Stimulated activated CD4-positive, alpha-beta T cell treated with anti-CD3 and anti-CD28 coated beads, TNF-alpha, amount 100 ng/mL, for 24 hours (primary cell): ENCODE data around the gene OR11G2.
"Not testable (repeated sequence)": the region's sequence is repeated elsewhere in the genome, so short reads cannot be mapped to it uniquely, and the experiment has no call there.

Experiments
- DNase-seq, 3 experiments: peaks; one replicate each; pipeline ENCODE4 v3.0.0-alpha.2; 2020; ENCODE audit warnings: low read depth in 3 of 3

Gene OR11G2

GRCh38 chr14:20190596-20190995 lies at the start of gene OR11G2:
Gene OR11G2 (plus strand): TSS chr14:20190896. CDS start chr14:20197438, 6,542 bp downstream.
- DNase-seq = no peak

GRCh38 chr14:20143911-20144310 lies 46.8 kb upstream of the OR11G2 start:
- no peak for DNase-seq

DNA sequence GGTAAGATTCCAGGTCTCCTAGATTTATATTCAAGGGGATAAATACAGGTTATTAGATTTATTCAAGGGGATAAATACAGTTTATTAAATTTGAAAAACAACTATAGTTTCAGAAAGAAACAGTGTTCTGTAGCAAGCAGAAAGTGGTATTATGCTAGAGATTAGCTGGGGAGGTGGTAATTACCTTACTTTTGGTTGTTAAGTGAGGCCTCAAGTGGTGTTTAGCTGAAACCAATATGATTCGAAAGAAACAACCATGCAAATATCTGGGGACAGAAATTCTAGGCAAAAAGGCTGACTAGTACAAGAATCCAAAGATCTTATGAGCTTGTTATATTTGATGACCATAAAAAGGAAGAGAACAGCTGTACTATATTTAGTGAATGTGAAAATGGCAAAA lies 45.9 kb upstream of the OR11G2 start:
- no peak for DNase-seq

- no peak for DNase-seq
These were observed 26.2 kb upstream of the OR11G2 start for GRCh38 chr14:20164462-20164861.

DNA sequence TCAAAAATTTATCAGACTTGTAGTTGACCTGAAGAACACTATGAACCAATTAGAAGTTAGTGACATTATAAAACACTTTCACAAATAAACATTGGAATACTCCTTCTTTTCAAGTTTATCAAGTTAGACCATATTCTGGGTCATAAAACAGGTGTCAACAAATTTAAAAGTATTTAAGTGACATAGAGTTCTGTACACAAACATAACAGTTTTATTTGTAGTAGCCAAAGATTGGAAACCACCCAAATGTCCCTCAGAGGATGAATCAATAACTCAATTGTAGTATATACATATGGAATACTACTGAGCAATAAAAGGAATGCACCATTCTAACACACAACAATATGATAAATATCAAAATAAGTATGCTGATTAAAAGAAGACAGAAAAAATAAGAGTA lies 23.6 kb upstream of the OR11G2 start:
- no peak for DNase-seq

GRCh38 chr14:20169852-20170251 lies 20.8 kb upstream of the OR11G2 start:
- DNase-seq = not testable (repeated sequence)

GRCh38 chr14:20174205-20174604 lies 16.5 kb upstream of the OR11G2 start:
- DNase-seq = not testable (repeated sequence)

GRCh38 chr14:20176330-20176729 lies 14.4 kb upstream of the OR11G2 start:
- DNase-seq = no peak

DNA sequence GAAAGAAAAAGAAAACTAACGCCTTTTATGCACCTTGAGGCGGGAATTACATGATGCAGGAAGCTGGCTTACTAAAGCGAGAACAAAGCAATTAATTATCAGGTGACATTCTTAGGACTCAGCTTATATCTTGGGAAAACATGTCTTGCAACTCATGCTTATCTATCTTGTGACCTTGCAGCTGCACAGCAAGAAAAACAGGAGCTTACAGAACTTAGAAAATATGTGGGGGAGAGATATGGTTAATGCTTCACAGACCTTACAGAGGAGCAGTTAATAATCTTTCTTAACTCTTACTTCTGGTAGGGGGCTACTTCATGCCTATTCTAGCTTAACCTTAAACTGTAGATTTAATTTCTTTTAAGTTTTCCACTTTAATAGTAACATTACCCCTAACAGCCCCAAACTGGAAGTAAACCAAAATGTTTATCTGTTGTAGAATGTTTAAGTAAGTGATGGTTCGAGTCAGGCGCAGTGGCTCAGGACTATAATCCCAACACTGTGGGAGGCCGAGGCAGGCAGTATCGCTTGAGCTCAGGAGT lies 13.2 kb upstream of the OR11G2 start:
- DNase-seq = no peak

- DNase-seq = no peak
These were observed 11.5 kb upstream of the OR11G2 start for GRCh38 chr14:20179218-20179617.

GRCh38 chr14:20179880-20180279 lies 10.8 kb upstream of the OR11G2 start:
- DNase-seq = no peak

- DNase-seq = no peak
These were observed 10.2 kb upstream of the OR11G2 start for GRCh38 chr14:20180486-20180885.

DNA sequence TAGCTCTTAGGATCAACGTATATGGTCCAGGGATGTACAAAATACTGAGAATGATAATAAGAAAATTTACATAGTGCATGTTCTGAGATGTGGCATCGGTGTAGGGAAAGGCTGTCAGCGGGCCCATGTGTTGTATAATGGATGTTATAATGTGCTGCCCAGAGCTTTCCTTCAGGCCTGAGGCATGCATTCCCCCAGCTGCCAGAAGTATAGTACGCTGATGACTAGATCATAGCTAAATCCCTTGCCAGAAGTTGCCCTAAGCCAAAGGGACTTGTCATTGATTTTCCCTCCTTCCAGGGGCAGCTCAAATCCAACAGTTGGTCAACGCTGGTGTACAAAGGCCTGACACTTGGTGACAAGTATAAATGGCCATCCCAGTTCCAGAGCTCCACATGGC lies 6.5 kb upstream of the OR11G2 start:
- DNase-seq = no peak

- DNase-seq = no peak
These were observed 700 bp downstream of the OR11G2 start for GRCh38 chr14:20191396-20191795.

DNA sequence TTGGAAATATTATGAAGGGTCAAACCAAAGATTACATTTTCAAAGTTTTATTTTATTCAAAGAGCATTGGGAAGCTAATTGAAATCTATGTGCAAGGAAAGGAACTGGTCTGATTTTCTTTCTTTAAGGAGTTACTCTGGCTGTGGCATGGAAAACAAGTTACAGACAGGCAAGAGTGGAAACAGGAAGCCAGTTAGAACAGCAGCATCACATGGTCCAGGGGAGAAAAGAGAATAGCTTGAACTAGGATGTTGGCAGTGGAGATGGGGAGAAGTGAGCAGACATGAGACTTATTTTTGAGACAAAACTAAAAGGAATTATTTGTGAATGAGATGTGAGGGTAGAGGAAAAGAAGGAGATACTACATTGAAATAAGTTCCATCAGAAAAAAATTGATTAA lies 3.4 kb downstream of the OR11G2 start:
- DNase-seq = no peak

DNA sequence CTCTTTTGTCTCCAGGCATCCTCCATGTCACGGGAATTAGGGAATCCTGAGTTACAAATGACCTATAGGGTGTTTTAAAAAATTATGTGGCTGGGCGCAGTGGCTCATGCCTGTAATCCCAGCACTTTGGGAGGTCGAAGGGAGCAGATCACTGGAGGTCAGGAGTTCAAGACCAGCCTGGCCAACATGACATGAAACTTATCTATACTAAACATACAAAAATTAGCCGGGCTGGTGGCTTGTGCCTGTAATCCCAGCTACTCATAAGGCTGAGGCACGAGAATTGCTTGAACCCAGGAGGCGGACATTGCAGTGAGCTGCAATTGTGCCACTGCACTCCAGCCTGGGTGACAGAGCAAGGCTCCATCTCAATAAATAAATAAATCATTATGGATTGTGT lies 4.5 kb downstream of the OR11G2 start:
- not testable (repeated sequence) for DNase-seq

DNA sequence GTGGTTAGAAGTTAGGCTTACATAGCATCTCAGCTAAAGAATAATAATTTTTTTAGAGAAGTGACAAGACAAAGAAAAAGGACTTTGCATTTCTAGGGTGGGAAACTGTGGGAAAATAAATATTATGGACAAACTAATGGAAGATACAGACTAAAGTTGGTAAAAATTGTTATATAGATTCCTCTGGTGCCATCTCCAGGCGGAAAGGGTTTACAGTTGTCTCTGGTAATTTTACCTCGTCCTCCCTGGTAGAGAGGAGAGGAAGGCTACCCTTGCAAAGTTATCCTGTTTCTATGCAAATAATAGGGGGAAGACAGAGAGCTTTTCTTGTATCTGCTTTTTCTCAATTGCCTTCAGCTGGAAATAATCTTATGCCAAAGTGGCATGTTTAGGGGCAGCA lies 5.2 kb downstream of the OR11G2 start:
- no peak for DNase-seq

- no peak for DNase-seq
These were observed 6.8 kb downstream of the OR11G2 start for GRCh38 chr14:20197459-20197858.

- no peak for DNase-seq
These were observed 8.3 kb downstream of the OR11G2 start for GRCh38 chr14:20198991-20199390.

- no peak for DNase-seq
These were observed 14.0 kb downstream of the OR11G2 start for GRCh38 chr14:20204721-20205120.

GRCh38 chr14:20209595-20209994 lies 18.9 kb downstream of the OR11G2 start:
- no peak for DNase-seq

DNA sequence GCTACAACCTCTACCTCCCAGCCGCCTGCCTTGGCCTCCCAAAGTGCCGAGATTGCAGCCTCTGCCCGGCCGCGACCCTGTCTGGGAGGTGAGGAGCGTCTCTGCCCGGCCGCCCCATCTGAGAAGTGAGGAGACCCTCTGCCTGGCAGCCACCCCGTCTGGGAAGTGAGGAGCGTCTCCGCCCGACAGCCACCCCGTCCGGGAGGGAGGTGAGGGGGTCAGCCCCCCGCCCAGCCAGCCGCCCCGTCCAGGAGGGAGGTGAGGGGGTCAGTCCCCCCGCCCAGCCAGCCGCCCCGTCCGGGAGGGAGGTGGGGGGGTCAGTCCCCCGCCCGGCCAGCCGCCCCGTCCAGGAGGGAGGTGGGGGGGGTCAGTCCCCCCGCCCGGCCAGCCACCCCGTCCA lies 21.7 kb downstream of the OR11G2 start:
- not testable (repeated sequence) for DNase-seq

GRCh38 chr14:20215196-20215595 lies 24.5 kb downstream of the OR11G2 start:
- no peak for DNase-seq

DNA sequence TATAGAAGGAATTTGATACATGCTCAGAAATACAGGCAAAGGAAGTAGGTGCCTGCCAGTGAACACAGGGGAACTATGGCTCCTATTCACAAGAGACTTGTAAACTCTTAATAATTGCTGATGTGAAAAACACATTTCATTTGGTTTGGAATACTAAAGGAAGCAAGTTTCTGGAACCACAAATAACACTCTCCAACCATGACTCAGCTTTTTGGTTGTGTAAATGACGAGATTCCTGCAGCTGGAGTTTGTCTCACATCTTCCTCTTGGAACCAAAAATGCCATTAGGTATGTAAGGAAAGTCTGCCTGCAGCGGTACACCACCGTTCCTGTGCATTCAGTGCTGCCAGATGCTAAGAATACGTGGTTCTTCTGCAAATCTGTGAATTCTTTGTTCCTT lies 28.3 kb downstream of the OR11G2 start:
- no peak for DNase-seq
